ENCODE measurements around the gene RASSF4.

DNA sequence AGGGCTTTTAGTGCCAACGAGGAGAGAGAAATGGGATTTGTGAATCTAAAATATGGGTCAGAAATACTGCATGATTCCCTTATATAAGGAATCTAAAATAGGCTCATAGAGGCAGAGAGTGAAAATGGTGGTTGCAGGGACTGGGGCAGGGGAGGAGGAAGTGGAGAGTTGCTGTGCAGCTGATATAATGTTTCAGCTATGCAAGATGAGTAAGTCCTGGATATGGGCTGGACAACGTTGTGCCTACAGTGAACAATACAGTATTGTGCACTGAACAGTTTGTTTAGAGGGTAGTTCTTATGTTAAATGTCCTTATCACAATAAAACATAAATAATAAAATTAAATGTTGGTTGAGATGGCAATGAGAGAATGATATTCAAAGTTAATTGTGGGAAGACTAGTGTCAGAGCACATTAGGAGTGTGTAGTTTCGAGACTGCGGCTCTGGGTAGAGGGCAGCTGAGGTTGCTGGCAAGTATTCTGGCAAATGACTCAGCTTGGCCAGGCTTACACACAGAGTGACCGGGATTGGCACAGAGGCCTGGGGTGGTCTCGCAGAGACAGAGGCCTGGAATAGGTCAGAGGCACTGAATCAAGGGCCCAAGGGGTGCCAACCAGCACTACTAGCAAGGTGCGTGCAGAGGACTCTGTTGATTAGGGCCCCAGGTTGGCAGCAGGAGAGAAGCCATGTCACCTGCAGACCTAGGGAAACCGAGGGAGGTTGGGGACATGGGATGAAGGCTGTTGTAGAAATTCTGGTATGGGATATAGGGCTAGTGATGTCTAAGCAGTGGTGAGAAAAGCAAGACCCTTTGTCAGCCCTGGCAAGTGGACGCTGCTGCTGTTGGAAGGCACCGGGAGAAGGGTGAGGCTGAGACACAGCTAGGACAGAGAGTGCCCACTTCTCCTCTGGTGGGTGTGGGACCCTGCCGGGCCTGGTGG lies 21.8 kb downstream of the RASSF4 start:
- no peak for TF ChIP-seq POLR2A (IDR thresholded peaks at IDR 0.05)
- no peak for TF ChIP-seq CTCF (IDR thresholded peaks at IDR 0.05)

Data from body of pancreas (tissue), 4 donors.